Peyer's patch (tissue), 4 donors: ENCODE measurements around the gene BCAP29.

Source experiments
- POLR2A ChIP-seq, 2 donors: fragments of 450-650 bp; IDR thresholded peaks; one replicate each; pipeline ENCODE4 v1.5.1; 2017; ENCODE audit warnings: antibody characterized with exemption in 2 of 2, mild to moderate bottlenecking in 2 of 2, moderate library complexity in 2 of 2
- TF ChIP-seq, protein P1 (sequence below), 6 experiments: fragments of 450-650 bp in 4 of 6; fragments of 200-600 bp in 2 of 6; sonication (generic) in 1 of 6; IDR thresholded peaks; one replicate each; pipeline ENCODE4 v1.5.1; 2017 to 2019; ENCODE audit warnings: antibody characterized with exemption in 6 of 6, mild to moderate bottlenecking in 3 of 6, moderate library complexity in 1 of 6

GRCh38 chr7:107597953-107598352 is 17.9 kb downstream of the BCAP29 start:
- no peak for TF ChIP-seq POLR2A (IDR thresholded peaks at IDR 0.05)
- TF ChIP-seq, protein P1, sequence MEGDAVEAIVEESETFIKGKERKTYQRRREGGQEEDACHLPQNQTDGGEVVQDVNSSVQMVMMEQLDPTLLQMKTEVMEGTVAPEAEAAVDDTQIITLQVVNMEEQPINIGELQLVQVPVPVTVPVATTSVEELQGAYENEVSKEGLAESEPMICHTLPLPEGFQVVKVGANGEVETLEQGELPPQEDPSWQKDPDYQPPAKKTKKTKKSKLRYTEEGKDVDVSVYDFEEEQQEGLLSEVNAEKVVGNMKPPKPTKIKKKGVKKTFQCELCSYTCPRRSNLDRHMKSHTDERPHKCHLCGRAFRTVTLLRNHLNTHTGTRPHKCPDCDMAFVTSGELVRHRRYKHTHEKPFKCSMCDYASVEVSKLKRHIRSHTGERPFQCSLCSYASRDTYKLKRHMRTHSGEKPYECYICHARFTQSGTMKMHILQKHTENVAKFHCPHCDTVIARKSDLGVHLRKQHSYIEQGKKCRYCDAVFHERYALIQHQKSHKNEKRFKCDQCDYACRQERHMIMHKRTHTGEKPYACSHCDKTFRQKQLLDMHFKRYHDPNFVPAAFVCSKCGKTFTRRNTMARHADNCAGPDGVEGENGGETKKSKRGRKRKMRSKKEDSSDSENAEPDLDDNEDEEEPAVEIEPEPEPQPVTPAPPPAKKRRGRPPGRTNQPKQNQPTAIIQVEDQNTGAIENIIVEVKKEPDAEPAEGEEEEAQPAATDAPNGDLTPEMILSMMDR (IDR thresholded peaks at IDR 0.05), result no peak
